Calu3 (cell line): ENCODE results near the gene FANCF. TPM values are rescaled to one million over a fixed set of nuclear protein-coding genes. Genes with fewer than 3 reads are reported as not detected.

Experiments used
- BruUV-seq: library from RNA; stranded (reverse); fragments of 400-500 nt; replicated peaks from 2 replicates; lab custom pipeline; 2021; lab: Mats Ljungman, UMichigan
- CTCF ChIA-PET: fragments of 300-600 bp; sonication (Branson Sonifier 250); formaldehyde crosslinking; loops from one replicate; lab custom pipeline; 2022; ENCODE audit warnings: antibody characterized with exemption; lab: Charles Lee
- DNase-seq: peaks from one replicate; pipeline ENCODE4 v3.0.0; 2022
- H3K27ac Mint-ChIP-seq: one replicate; pipeline ENCODE4 v1.8.0; 2022; ENCODE audit warnings: mixed read lengths; ENCODE audit not compliant: unreplicated experiment
- H3K27me3 Mint-ChIP-seq: one replicate; pipeline ENCODE4 v1.8.0; 2022; ENCODE audit warnings: mixed read lengths; ENCODE audit not compliant: unreplicated experiment
- H3K36me3 Mint-ChIP-seq: one replicate; pipeline ENCODE4 v1.8.0; 2022; ENCODE audit warnings: mild to moderate bottlenecking, moderate library complexity, mixed read lengths; ENCODE audit not compliant: insufficient read depth, unreplicated experiment
- H3K4me1 Mint-ChIP-seq: one replicate; pipeline ENCODE4 v1.8.0; 2022; ENCODE audit warnings: mild to moderate bottlenecking, low read depth, mixed read lengths; ENCODE audit not compliant: unreplicated experiment
- H3K4me3 Mint-ChIP-seq: one replicate; pipeline ENCODE4 v1.8.0; 2022; ENCODE audit warnings: mild to moderate bottlenecking, low read depth, moderate library complexity, mixed read lengths; ENCODE audit not compliant: unreplicated experiment
- H3K9me3 Mint-ChIP-seq: one replicate; pipeline ENCODE4 v1.8.0; 2022; ENCODE audit warnings: low read depth, mixed read lengths; ENCODE audit not compliant: unreplicated experiment
- intact Hi-C: fragments of 100-400 bp; cut with micrococcal nuclease; formaldehyde crosslinking; loops from one replicate; pipeline ENCODE4 v1.10.0; 2022; ENCODE audit not compliant: unreplicated experiment
- total RNA-seq: library from RNA; stranded (reverse); gene quantifications from 2 replicates; pipeline ENCODE4 v1.2.3, GENCODE V29; 2022
- TF ChIP-seq, protein P1 (sequence below): fragments of 200-600 bp; IDR thresholded peaks from one replicate; pipeline ENCODE4 v1.8.0; 2022; ENCODE audit warnings: antibody characterized with exemption; ENCODE audit not compliant: unreplicated experiment

Gene FANCF
- total RNA-seq, 1 experiment from 2014 or later = 16.4 TPM

DNA sequence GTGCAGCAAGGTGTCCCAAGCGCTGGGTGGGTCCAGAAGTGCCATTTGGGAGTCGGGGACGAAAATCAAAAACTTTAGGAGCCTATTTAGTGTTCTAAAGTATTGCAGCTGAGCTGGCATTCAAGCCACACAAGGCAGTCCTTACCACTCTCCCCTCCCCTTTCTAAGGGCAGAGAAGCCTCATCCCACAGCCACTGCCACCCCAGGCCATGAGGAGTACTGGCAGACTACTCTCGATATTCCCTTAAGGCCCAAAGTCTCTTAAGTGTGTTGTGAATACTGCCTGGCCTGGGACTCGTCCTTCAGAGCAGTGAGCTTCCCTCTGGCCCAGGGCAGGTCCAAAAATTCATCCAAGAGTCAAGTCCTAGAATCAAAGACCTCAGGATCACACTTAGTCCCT is 7.8 kb downstream of the FANCF start:
- TF ChIP-seq, protein P1, sequence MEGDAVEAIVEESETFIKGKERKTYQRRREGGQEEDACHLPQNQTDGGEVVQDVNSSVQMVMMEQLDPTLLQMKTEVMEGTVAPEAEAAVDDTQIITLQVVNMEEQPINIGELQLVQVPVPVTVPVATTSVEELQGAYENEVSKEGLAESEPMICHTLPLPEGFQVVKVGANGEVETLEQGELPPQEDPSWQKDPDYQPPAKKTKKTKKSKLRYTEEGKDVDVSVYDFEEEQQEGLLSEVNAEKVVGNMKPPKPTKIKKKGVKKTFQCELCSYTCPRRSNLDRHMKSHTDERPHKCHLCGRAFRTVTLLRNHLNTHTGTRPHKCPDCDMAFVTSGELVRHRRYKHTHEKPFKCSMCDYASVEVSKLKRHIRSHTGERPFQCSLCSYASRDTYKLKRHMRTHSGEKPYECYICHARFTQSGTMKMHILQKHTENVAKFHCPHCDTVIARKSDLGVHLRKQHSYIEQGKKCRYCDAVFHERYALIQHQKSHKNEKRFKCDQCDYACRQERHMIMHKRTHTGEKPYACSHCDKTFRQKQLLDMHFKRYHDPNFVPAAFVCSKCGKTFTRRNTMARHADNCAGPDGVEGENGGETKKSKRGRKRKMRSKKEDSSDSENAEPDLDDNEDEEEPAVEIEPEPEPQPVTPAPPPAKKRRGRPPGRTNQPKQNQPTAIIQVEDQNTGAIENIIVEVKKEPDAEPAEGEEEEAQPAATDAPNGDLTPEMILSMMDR = no peak
- Mint-ChIP-seq H3K4me1 (no peaks in the 10 kb centered on the region), H3K36me3 (no peaks in the 10 kb centered on the region), H3K9me3 (peaks cover 8% of the 10 kb centered on the region), H3K27me3 (no peaks in the 10 kb centered on the region), H3K27ac (no peak overlapping the region), H3K4me3 (no peak overlapping the region)
- BruUV-seq = no TSS peak
- no peak for DNase-seq
- intact Hi-C loops = no loop called here
- CTCF ChIA-PET = no interaction called here

GRCh38 chr11:22603933-22604332 is 21.7 kb downstream of the FANCF start:
- Mint-ChIP-seq H3K27me3 (no peaks in the 10 kb centered on the region), H3K4me1 (no peaks in the 10 kb centered on the region), H3K4me3 (no peak overlapping the region), H3K9me3 (peaks cover 6% of the 10 kb centered on the region), H3K36me3 (no peaks in the 10 kb centered on the region), H3K27ac (no peak overlapping the region)
- no TSS peak for BruUV-seq
- CTCF ChIA-PET = no interaction called here
- intact Hi-C loops = no loop called here
- TF ChIP-seq, protein P1 = no peak
- DNase-seq = no peak

DNA sequence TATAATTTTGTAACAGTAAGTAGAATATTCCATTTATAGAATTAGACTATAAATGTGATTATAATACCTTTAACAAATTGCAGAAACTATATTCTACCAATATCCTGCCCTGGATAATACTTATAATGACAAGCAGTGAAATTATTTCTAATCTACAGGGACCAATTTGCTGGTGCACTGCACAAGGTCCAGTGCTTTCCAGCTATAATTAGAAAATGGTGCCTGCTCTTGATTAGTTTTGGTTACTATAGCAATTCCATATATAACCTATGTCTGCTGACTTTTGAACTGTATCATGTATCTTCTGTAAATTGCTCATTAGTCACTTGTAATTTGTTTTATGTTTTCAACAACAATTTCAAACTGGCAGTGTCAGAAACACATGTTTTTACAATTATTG is 23.1 kb downstream of the FANCF start:
- CTCF ChIA-PET = no interaction called here
- H3K36me3 Mint-ChIP-seq = no peaks in the 10 kb centered on the region
- H3K27ac Mint-ChIP-seq = no peak overlapping the region
- no peak overlapping the region for H3K4me3 Mint-ChIP-seq
- intact Hi-C loops = no loop called here
- H3K9me3 Mint-ChIP-seq = peaks cover 6% of the 10 kb centered on the region
- TF ChIP-seq, protein P1 = no peak
- no peak for DNase-seq
- H3K27me3 Mint-ChIP-seq = no peaks in the 10 kb centered on the region
- BruUV-seq = no TSS peak
- no peaks in the 10 kb centered on the region for H3K4me1 Mint-ChIP-seq

- Mint-ChIP-seq H3K4me3 (no peak overlapping the region), H3K27me3 (no peaks in the 10 kb centered on the region), H3K27ac (no peak overlapping the region), H3K4me1 (no peaks in the 10 kb centered on the region), H3K36me3 (no peaks in the 10 kb centered on the region), H3K9me3 (peaks cover 6% of the 10 kb centered on the region)
- DNase-seq = no peak
- intact Hi-C loops = no loop called here
- TF ChIP-seq, protein P1 = no peak
- CTCF ChIA-PET = no interaction called here
- no TSS peak for BruUV-seq
Observed at GRCh38 chr11:22599458-22599857, 26.2 kb downstream of the FANCF start.

- TF ChIP-seq, protein P1 = no peak
- H3K4me1 Mint-ChIP-seq = no peaks in the 10 kb centered on the region
- CTCF ChIA-PET = no interaction called here
- H3K4me3 Mint-ChIP-seq = no peak overlapping the region
- no TSS peak for BruUV-seq
- peaks cover 8% of the 10 kb centered on the region for H3K9me3 Mint-ChIP-seq
- intact Hi-C loops = no loop called here
- DNase-seq = no peak
- no peaks in the 10 kb centered on the region for H3K36me3 Mint-ChIP-seq
- no peak overlapping the region for H3K27ac Mint-ChIP-seq
- no peaks in the 10 kb centered on the region for H3K27me3 Mint-ChIP-seq
Observed at GRCh38 chr11:22597062-22597461, 28.6 kb downstream of the FANCF start.
